Inflammatory macrophage treated with lipopolysaccharide for 1 hour (primary cell): ENCODE measurements around the gene DAZ2.
"Not testable (repeated sequence)": the region's sequence is repeated elsewhere in the genome, so short reads cannot be mapped to it uniquely, and the experiment has no call there.

Source experiments
- DNase-seq, 2 donors: peaks; one replicate each; pipeline ENCODE4 v3.0.0-alpha.2; 2020 to 2022

Gene DAZ2

GRCh38 chrY:23219233-23219632 is at the start of gene DAZ2:
DAZ2 (plus strand) TSS chrY:23219533; CDS start chrY:23219741, 208 bp downstream.
- DNase-seq, result not testable (repeated sequence)

GRCh38 chrY:23198908-23199307 is 20.4 kb upstream of the DAZ2 start, which contains the start of gene DAZ1:
DAZ1 (minus strand) TSS chrY:23199008; CDS start chrY:23198800, 208 bp downstream.
- DNase-seq, result not testable (repeated sequence)

DNA sequence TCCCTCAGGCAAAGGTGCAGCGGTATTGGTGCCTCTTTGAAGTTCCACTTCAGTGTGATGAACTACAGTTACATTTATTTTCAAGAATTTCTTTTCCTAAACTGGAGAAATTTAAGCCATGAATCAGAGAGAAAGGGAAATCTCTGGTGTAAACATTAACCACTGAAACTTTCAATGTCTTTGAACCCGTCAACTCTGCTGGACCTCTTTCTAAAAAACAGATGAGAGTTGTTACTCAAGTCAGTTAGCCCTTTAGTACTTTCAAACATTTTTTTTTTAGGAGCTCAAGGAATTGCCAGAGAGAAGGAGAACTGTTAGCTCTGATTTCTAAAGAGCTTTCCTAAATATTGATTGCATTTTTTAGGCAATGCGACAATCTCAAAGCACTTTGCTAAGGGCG is 11.9 kb upstream of the DAZ2 start:
- DNase-seq, result not testable (repeated sequence)

GRCh38 chrY:23209802-23210495 is 9.4 kb upstream of the DAZ2 start:
- DNase-seq, result not testable (repeated sequence)

GRCh38 chrY:23210681-23211080 is 8.7 kb upstream of the DAZ2 start:
- not testable (repeated sequence) for DNase-seq
